GM19025 (cell line): ENCODE results near the gene SLC13A3.

Experiments
- ATAC-seq: cut with Tn5 transposase; IDR thresholded peaks from one replicate; pipeline ENCODE4 v1.9.1; 2021; ENCODE audit warnings: mild to moderate bottlenecking, low read depth, moderate library complexity; ENCODE audit not compliant: unreplicated experiment

Gene SLC13A3

GRCh38 chr20:46563170-46563859 is 87.9 kb downstream of the SLC13A3 start:
- ATAC-seq = no peak

DNA sequence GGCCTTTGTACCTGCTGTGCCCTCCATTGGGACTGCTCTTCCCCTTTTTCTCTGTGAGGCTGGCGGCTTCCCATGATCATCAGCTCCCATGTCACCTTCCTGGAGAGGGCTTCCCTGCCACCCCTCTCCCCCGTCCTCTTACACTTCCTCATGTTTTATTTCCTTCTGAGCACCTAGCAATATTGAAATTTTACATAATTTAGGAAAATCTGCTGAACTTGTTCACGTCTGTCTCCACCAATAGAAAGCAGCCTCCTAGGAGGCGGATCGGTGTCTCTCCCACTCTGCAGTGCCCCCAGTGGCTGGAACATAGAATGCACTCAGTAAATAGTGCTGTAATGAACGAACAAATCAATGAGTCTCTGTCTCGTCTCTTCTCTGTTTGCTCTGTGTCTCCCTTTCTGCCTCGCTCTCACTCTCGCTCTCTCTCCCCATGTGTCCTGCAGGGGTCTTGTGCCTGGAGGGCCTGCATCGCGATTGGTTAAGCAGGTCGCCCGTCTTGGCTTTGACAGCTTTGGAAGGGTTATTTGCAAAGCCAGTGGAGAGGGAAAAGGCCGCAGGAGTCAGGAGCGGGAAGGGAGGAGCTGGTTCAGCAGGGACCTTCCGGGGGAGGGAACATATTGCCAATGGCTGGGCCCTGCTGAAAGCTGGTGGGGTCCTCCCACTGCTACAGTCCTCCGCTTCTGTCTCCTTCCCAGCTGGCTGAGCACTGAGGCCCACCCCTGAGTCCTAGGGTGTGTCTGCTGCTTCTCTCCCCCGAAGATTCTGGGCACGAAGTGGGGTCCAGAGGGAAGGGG is 88.7 kb downstream of the SLC13A3 start:
- ATAC-seq = no peak

DNA sequence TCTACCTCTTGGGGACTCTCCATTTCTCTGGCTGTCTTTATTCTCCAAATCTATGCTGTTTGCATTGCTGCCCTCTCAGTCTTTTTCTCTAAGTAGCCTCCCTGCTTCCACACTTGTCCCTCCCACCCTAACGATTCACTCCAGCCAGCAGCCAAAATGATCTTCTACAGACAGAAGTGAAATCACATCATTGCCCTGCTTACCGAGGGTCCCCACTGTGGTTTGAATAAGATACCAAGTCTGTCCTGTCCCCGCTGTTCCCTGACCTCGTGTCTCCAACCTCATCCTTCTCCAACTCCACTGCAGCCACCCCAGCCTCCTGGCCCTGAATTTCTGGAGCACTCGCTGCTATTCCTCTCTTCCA is 89.3 kb downstream of the SLC13A3 start:
- no peak for ATAC-seq

DNA sequence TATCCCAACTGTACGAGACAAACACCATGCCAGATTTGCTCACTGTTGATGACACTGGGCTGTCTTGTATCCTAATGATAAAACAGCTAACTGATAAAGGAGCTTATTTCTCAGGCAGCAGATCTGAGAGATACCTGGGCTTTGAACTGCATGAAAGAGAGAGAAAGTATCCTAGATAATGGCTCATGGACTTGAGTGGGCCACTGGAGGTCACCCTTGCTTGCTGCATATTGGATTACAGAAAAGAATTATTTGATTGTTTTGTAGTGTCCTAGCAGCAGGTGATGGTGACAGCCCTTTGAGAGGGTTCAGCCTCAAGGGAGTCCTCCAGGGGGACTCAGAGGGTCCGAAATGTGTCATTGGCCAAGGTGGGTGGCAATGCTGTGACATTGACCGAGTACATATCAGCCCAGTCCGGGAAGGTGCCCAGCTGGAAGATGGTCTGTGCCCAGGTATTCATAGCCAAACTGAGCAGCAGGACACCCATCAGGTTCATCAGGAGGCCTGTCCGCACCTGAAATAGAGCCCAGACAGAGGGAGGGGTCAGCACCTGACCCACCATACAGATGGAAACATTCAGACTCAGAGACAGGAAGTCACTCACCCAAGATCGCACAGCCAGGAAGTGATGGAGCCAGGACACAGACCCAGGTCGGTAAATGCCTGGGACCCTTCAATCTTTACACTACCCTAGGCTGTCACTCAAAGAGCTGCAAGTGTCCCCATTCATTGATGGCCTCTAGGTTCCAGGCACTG is 91.4 kb downstream of the SLC13A3 start:
- ATAC-seq = no peak

DNA sequence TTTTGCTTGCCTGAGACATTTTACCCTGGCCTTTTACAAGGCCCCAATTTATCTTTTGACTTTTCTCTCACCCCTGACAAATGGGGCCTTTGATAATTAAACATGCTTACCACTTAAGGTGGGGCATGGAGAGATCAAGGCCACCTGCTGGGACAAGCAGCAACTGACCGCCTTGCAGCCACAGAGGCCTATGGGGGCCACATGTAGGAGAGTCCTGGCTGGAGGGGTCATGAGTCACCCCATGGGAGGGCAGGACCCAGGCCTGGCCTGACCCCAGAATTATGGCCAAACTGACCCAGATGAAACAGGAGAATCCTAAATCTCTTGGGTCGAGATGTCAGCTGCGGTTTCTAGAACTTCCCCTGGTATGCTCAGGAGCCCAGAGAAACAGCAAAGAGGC is 92.3 kb downstream of the SLC13A3 start:
- ATAC-seq = no peak

- no peak for ATAC-seq
Observed at GRCh38 chr20:46558511-46558959, 92.7 kb downstream of the SLC13A3 start.

- ATAC-seq = no peak
Observed at GRCh38 chr20:46557231-46557956, 93.9 kb downstream of the SLC13A3 start.

DNA sequence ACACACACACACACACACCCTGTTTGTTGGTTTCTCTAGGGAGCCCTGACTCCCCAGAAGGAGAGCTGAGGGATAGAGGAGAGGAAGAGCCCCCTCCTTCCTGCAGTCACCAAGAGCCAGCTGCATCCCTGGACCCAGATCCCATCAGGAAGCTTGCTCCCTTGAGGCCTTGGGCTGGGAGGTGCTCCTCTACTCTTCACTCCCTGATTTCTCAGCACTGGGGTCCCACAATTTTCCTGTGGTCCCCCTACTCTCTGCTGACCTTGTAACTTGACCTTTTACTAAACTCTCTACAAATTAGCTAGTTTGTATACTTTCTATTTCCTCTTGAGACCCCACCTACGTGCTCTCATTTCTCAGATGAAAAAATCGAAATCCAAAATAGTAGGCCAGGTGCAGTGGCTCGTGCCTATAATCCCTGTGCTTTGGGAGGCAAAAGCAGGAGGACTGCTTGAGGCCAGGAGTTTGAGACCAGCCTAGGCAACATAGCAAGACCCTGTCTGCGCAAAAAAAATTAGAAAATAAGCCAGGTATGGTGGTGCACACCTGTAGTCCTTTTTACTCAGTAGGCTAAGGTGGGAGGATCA is 95.8 kb downstream of the SLC13A3 start:
- no peak for ATAC-seq

- ATAC-seq = no peak
Observed at GRCh38 chr20:46554828-46555227, 96.4 kb downstream of the SLC13A3 start.

GRCh38 chr20:46553926-46554325 is 97.3 kb downstream of the SLC13A3 start:
- ATAC-seq = no peak

DNA sequence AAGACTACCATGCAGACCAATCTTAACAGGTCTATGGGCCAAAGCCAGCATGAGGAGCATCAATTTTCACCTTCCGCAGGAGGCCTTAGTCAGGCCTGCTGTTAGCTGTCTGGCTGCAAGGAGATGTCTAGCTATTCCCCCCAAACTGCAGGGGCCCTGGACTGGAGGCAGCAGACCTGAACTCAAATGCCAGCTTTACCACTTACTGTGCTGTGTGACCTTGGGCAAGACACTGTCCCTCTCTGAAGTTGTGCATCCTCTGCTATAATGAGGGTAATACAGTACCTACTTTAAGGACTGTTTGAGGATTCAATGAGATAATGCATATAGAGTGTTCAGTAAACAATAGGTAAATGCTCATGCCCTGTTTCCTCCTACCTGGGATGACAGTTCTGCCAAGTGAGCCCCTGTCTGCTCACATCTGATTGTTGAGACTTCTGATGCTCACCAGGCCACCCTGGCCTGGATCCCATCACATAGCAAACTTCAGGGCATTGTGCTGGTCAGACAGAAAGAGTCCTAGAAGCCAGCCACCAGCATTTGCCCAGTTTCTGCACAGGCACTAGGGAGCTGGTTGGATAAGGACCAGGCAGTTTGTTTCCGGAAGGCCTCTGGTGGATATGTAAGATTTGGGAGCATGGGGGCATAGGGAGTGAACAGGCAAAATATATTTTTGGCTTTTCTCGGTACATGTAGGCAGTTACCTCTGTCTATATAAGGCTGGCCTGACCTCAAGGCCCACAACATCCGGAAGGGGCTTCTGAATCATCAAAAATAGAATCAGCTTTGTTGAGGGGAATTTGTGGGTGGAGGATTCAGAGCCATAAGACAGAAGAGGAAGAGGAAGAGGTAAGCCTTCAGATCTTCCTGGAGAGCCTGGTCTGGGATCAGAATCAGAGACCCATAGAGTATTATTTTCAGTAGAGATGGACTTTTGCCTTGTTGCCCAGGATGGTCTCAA is 98.5 kb downstream of the SLC13A3 start:
- peak; percentile 79 for ATAC-seq

GRCh38 chr20:46551522-46552381 is 99.5 kb downstream of the SLC13A3 start:
- ATAC-seq = no peak

DNA sequence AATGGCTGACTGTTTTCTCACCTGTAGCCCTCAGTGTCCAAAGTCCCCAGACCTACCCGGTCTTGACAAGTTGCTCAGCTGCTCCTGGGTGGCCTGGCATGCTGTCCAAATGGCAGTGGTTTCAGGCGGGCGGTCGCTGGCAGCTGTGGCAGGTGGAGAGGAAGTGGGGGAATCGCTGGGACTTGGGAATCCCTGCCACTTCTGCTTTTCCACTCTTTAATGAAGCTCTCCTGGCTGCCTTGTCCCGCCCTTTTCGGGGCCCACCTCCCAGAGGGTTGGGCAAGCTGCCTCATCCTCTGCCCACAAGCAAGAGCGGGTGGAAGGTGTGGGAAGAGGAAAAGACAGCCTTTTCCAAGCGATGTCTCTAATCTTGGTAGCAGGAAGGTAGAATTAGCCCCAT is 100.8 kb downstream of the SLC13A3 start, which contains the start of gene OCSTAMP:
Gene OCSTAMP, minus strand, starts transcription at position 194 of the 400 bp plus-strand sequence. Its CDS starts 94 bp downstream, at position 100.
- no peak for ATAC-seq

DNA sequence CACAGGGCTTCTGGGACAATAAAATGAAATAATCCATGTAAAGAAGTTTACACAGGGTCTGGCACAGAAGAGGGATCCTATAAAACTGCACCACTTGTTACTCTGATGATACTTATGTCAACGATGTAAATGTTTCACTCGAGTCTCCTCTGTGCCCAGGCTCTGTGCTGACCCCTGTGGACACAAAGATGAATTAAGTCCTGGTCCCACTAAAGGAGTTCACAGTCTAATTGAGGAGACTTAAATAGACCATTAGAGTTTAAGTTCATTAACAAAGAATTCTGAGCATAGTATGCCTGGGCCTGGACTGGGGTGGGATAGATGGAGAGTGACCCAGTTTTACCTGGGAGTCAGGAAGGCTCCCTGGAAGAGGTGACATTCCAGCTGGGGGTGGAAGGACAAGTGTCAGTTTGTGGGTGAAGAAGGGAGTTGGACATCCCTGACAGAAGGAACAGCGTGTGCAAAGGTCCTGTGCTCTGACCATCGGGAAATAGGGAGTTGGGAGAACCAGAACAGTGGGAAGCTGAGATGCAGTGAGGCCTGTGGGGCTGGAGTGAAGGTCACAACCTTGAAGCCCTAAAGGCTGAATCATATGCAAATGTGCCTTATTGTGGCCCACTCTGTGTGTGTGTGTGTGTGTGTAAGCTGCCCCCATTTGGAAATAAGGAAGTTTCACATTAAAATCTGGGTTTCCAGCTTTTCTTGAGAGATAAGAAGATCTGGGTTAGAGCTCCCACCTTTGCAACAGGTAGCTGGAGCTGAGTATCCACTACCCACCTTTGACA is 101.9 kb downstream of the SLC13A3 start:
- ATAC-seq = no peak

- ATAC-seq = no peak
Observed at GRCh38 chr20:46548688-46549087, 102.6 kb downstream of the SLC13A3 start.

GRCh38 chr20:46547995-46548394 is 103.3 kb downstream of the SLC13A3 start:
- ATAC-seq = no peak

DNA sequence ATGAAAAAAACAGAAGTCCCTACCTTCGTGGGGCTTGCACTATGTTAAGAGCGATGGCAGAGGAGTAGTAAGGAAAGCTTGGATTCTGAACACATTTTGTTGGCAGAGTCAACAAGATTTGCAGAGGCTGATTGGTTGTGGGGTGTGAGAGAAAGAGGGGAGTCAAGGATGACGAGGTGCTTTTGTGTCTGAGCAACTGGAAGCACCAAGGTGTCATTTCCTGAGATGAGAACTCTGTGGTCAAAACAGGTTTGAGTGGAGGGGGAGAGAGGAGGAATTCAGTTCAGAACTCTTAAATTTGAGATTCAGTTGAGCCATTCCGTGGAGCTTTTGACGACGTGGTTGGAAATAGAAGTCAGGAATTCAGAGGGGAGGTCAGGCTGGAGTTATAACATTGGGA is 104.3 kb downstream of the SLC13A3 start:
- ATAC-seq = no peak
